GM19043 (cell line): ENCODE measurements around the gene HLA-DPB1.
A peak's percentile ranks its signal among the peaks of the same experiment; 100 is the strongest.
"Not testable (repeated sequence)": the region's sequence is repeated elsewhere in the genome, so short reads cannot be mapped to it uniquely, and the experiment has no call there.

Experiments used
- ATAC-seq: cut with Tn5 transposase; IDR thresholded peaks from one replicate; pipeline ENCODE4 v1.9.1; 2021; ENCODE audit warnings: low read depth; ENCODE audit not compliant: unreplicated experiment

Gene HLA-DPB1

GRCh38 chr6:33093855-33094254 lies 18.1 kb downstream of the HLA-DPB1 start:
- ATAC-seq = no peak

- no peak for ATAC-seq
Observed at GRCh38 chr6:33095681-33096080, 19.9 kb downstream of the HLA-DPB1 start.

- ATAC-seq = not testable (repeated sequence)
Observed at GRCh38 chr6:33101121-33101737, 25.4 kb downstream of the HLA-DPB1 start.

- ATAC-seq = no peak
Observed at GRCh38 chr6:33103776-33104175, 28.0 kb downstream of the HLA-DPB1 start.

GRCh38 chr6:33104887-33105286 lies 29.1 kb downstream of the HLA-DPB1 start:
- no peak for ATAC-seq

- ATAC-seq = no peak
Observed at GRCh38 chr6:33105386-33105785, 29.6 kb downstream of the HLA-DPB1 start.

GRCh38 chr6:33105916-33106871 lies 30.4 kb downstream of the HLA-DPB1 start:
- no peak for ATAC-seq

- no peak for ATAC-seq
Observed at GRCh38 chr6:33107641-33108040, 31.9 kb downstream of the HLA-DPB1 start.

GRCh38 chr6:33108307-33108706 lies 32.5 kb downstream of the HLA-DPB1 start:
- no peak for ATAC-seq

GRCh38 chr6:33112148-33112547 lies 36.4 kb downstream of the HLA-DPB1 start:
- peak; percentile 89 for ATAC-seq

GRCh38 chr6:33113755-33114154 lies 38.0 kb downstream of the HLA-DPB1 start:
- ATAC-seq = no peak

GRCh38 chr6:33114406-33114805 lies 38.6 kb downstream of the HLA-DPB1 start:
- ATAC-seq = no peak

GRCh38 chr6:33116417-33116816 lies 40.6 kb downstream of the HLA-DPB1 start:
- no peak for ATAC-seq

- no peak for ATAC-seq
Observed at GRCh38 chr6:33116841-33117711, 41.3 kb downstream of the HLA-DPB1 start.

- no peak for ATAC-seq
Observed at GRCh38 chr6:33117811-33118277, 42.1 kb downstream of the HLA-DPB1 start.

- ATAC-seq = no peak
Observed at GRCh38 chr6:33118525-33119123, 42.8 kb downstream of the HLA-DPB1 start.

GRCh38 chr6:33120001-33120400 lies 44.2 kb downstream of the HLA-DPB1 start:
- no peak for ATAC-seq

- ATAC-seq = no peak
Observed at GRCh38 chr6:33123181-33123580, 47.4 kb downstream of the HLA-DPB1 start.

- ATAC-seq = no peak
Observed at GRCh38 chr6:33123732-33124524, 48.1 kb downstream of the HLA-DPB1 start.

- ATAC-seq = no peak
Observed at GRCh38 chr6:33124525-33124901, 48.7 kb downstream of the HLA-DPB1 start.
